ENCODE measurements around the gene ZNF385D. TPM values are rescaled to one million over a fixed set of nuclear protein-coding genes. Genes with fewer than 3 reads are reported as not detected.
A peak's percentile ranks its signal among the peaks of the same experiment; 100 is the strongest.
"Not testable (repeated sequence)": the region's sequence is repeated elsewhere in the genome, so short reads cannot be mapped to it uniquely, and the experiment has no call there.

Gene ZNF385D
- polyA plus RNA-seq, 4 donors, result 9.1 to 17.9 (median 13.0) TPM

- DNase-seq (ENCODE audit: low read depth in 4 of 4, low spot score in 2 of 4), result no peak
Measured at GRCh38 chr3:21524133-21524532, 226.9 kb downstream of the ZNF385D start.

- no peak for DNase-seq (ENCODE audit: low read depth in 4 of 4, low spot score in 2 of 4)
Measured at GRCh38 chr3:21520106-21520963, 230.7 kb downstream of the ZNF385D start.

GRCh38 chr3:21517184-21517583 is 233.8 kb downstream of the ZNF385D start:
- no peak for DNase-seq (ENCODE audit: low read depth in 4 of 4, low spot score in 2 of 4)

GRCh38 chr3:21515417-21515816 is 235.6 kb downstream of the ZNF385D start:
- DNase-seq (ENCODE audit: low read depth in 4 of 4, low spot score in 2 of 4), result no peak

- DNase-seq (ENCODE audit: low read depth in 4 of 4, low spot score in 2 of 4), result no peak
Measured at GRCh38 chr3:21509731-21510470, 241.1 kb downstream of the ZNF385D start.

GRCh38 chr3:21508246-21508645 is 242.8 kb downstream of the ZNF385D start:
- DNase-seq (ENCODE audit: low read depth in 4 of 4, low spot score in 2 of 4), result no peak

- no peak for DNase-seq (ENCODE audit: low read depth in 4 of 4, low spot score in 2 of 4)
Measured at GRCh38 chr3:21505711-21506460, 245.1 kb downstream of the ZNF385D start.

- no peak for DNase-seq (ENCODE audit: low read depth in 4 of 4, low spot score in 2 of 4)
Measured at GRCh38 chr3:21502656-21503055, 248.4 kb downstream of the ZNF385D start.

GRCh38 chr3:21500834-21501233 is 250.2 kb downstream of the ZNF385D start:
- no peak for DNase-seq (ENCODE audit: low read depth in 4 of 4, low spot score in 2 of 4)

- not testable (repeated sequence) for DNase-seq (ENCODE audit: low read depth in 4 of 4, low spot score in 2 of 4)
Measured at GRCh38 chr3:21490671-21491070, 260.3 kb downstream of the ZNF385D start.

- DNase-seq (ENCODE audit: low read depth in 4 of 4, low spot score in 2 of 4), result no peak
Measured at GRCh38 chr3:21487520-21487919, 263.5 kb downstream of the ZNF385D start.

GRCh38 chr3:21486024-21486935 is 264.7 kb downstream of the ZNF385D start:
- DNase-seq (ENCODE audit: low read depth in 4 of 4, low spot score in 2 of 4), result not testable (repeated sequence)

GRCh38 chr3:21484828-21485144 is 266.2 kb downstream of the ZNF385D start:
- DNase-seq (ENCODE audit: low read depth in 4 of 4, low spot score in 2 of 4), result no peak

- peak in 3 of 4 donors; percentile 22 to 34 (median 26) for DNase-seq (ENCODE audit: low read depth in 4 of 4, low spot score in 2 of 4)
Measured at GRCh38 chr3:21484057-21484827, 266.8 kb downstream of the ZNF385D start.

- no peak for DNase-seq (ENCODE audit: low read depth in 4 of 4, low spot score in 2 of 4)
Measured at GRCh38 chr3:21481991-21482390, 269.0 kb downstream of the ZNF385D start.

- DNase-seq (ENCODE audit: low read depth in 4 of 4, low spot score in 2 of 4), result no peak
Measured at GRCh38 chr3:21477541-21478288, 273.3 kb downstream of the ZNF385D start.

GRCh38 chr3:21466476-21466875 is 284.5 kb downstream of the ZNF385D start:
- DNase-seq (ENCODE audit: low read depth in 4 of 4, low spot score in 2 of 4), result no peak

GRCh38 chr3:21464746-21465145 is 286.3 kb downstream of the ZNF385D start:
- DNase-seq (ENCODE audit: low read depth in 4 of 4, low spot score in 2 of 4), result no peak

GRCh38 chr3:21463319-21463718 is 287.7 kb downstream of the ZNF385D start:
- no peak for DNase-seq (ENCODE audit: low read depth in 4 of 4, low spot score in 2 of 4)

Measured in left renal cortex interstitium (tissue), 4 donors.